NCI-H774 (cell line): ENCODE data around the gene ZNF407.
A peak's percentile ranks its signal among the peaks of the same experiment; 100 is the strongest.

Source experiments
- DNase-seq: peaks from one replicate; lab custom pipeline; 2025; lab: John Stamatoyannopoulos, UW

Gene ZNF407

GRCh38 chr18:74880706-74881278 is 283.1 kb downstream of the ZNF407 start:
- no peak for DNase-seq

DNA sequence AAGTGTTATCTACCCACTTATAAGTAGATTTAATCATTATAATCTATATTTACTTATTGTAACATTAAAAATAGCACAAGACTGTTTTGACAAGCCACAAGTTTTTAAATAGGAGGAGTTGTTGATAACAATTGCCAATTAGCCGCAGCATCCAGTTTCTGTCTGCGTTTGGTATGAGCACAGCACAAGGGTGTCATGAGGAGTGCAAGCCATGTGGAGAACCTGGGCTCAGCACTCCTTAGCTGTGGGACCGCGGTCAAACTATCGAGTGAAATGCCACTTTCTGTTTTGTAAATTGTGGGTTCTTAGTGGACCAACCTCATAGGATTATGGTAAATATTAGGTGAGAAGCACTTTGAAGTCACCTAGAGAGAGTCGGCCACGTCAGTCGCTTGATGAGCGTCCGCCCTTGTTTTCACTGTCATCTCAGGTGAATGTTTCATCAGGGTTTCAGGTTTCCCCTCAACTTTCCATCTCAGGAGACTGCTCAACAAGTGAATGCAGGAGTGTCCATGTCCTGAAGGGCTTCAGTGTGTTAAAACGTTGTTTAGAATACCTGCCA is 294.5 kb downstream of the ZNF407 start:
- no peak for DNase-seq

DNA sequence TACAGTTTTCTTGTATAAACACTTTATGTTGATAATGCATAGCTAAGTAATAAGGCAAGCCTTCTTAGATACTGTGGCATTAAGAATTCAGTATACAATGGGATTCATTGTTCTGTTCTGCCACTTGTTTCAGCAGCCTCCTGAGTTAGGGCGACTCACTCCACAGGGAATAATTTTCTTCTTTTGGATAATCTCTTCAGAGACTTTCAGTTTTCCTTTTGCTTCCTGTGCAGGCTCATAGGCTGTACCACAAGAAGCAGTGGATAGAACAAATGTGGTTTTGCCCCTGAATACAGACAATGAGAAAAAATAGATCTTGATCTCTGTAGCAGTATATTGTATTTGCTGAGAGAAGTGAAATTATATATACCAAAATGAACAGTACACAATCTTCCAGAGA is 298.0 kb downstream of the ZNF407 start:
- no peak for DNase-seq

DNA sequence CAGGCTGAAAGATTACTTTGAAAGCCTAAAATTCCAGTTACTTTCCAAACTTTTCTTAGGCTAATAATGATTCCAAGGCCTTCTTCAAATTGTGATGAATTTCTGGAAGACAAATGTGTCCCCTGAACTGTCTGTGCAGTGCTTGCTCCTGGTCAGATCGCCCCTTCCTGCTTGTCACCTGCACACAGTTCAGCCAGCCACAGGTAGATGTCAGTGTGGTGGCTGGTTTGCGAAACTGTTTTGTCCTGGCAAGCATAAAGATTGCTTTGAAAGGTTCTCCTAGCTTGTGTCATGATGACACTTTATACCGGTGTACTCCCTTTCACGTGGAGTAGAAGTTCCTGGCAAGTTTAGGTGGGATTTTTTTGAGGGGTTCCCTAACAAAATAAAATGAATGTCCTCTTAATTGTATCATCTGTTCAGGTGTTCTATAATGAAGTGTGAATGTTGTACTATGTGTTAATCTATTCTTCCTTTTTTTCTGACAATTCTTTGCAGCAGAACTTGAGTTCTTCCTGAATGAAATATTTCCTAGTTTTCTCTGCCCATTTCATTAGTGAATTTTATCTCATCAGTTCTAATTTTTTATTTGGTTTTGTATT is 298.8 kb downstream of the ZNF407 start:
- peak; percentile 63 for DNase-seq

DNA sequence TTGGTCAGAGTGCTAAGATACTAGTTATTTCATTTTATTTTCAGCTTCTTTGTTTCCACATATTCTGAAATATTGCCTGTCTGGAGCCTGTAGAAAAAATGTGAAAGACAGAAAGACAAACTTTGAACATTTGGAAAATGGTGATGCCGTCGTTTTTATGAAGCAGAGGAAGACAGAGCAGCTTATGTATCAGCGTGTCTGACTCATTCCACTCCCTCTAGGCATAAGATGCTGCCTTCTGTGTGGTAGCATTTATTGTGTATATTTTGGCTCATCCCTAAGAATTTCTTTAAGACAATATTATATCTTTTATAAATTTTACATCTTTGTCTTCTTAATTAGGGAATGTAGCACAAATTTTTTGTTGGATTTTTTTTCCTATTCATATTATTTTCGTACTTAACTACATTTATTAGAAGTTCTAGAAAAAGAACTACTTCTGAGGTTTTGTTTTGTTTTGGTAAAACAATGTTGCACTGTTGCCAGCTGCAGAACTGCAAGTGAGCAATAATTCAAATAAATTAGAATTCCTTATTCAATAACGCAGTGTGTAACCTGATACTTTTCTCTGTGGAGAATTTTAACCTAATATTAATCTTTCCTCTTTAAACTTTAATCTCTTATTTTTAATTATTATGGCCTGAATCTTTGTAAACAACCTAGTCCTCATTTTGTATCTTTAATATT is 300.4 kb downstream of the ZNF407 start:
- DNase-seq, result no peak

- peak; percentile 18 for DNase-seq
These were observed 301.3 kb downstream of the ZNF407 start for GRCh38 chr18:74898965-74899364.

GRCh38 chr18:74899554-74899953 is 301.9 kb downstream of the ZNF407 start:
- DNase-seq, result no peak

- DNase-seq, result no peak
These were observed 303.9 kb downstream of the ZNF407 start for GRCh38 chr18:74901362-74902146.

GRCh38 chr18:74902147-74902455 is 304.4 kb downstream of the ZNF407 start:
- no peak for DNase-seq

DNA sequence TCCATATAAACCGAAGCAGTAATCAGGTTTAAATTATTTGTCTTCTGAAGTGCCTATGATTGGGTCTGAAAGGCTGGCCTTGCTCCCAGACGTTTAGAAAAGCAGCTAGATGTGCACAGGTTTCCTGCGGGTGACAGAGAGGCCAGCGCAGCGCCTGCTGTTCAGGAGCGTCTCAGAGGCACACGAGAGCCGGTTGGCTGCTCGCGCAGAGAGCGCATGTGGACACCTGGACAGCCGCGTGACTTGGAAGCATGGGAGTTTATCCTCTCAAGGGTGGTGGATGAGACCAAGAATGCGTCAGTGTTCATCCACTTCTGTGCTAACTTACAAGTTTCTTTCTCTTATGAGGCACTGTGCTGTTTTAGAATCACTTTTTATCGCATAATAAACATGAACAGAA is 307.6 kb downstream of the ZNF407 start:
- peak; percentile 9 for DNase-seq

- no peak for DNase-seq
These were observed 308.5 kb downstream of the ZNF407 start for GRCh38 chr18:74906184-74906583.

- no peak for DNase-seq
These were observed 316.5 kb downstream of the ZNF407 start for GRCh38 chr18:74914052-74914591.

GRCh38 chr18:74914648-74915047 is 317.0 kb downstream of the ZNF407 start:
- no peak for DNase-seq

DNA sequence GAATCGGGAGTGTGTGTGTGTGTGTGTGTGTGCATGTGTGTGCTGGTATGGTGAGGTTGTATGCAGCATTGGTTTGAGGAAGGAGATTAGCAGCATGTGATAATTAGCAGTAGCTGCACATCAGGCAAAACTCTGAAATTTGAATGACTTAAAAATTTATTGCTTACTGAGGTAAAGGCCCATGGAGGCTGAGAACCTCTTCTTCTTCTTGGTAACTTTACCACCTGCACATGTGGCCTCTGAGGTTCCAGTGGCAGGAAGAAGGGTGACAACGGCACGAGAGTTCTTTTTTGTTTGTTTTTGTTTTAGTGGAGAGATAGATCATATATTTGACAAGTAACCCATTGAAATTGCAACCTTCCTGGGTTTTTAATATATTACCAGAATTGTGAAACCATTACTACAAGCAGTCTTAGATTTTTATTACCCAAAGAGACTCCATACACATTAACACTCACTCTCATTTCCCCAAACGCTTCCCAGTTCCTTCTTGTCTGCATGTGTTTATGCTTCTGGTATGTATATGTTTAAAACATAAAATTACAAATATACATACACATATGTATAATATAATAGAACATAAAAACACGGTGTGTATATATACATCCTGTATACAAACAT is 319.2 kb downstream of the ZNF407 start:
- DNase-seq, result no peak

DNA sequence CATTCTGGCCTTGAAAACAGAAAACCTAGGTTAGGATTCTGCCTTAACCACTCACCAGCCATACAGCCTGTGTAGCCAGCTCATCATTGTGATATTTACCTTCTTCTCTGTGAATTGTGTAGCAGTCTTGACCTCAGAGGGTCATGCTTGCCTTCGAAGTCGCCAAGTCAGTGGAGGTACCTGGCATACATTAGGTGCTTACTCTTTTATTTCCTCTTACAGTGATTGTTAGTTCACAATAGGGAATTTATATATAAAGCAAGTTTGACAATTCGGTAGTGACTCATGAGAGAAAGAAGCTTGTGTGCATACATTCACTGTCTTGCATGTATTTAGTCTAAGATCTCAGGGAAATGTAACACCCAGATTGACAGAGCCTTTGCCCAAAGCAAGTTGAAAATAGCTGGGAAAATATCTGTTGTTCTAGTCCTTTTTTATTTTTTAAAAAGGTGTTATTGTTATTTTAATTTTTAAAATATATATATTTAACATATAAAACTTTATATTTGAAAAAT is 320.7 kb downstream of the ZNF407 start:
- no peak for DNase-seq

DNA sequence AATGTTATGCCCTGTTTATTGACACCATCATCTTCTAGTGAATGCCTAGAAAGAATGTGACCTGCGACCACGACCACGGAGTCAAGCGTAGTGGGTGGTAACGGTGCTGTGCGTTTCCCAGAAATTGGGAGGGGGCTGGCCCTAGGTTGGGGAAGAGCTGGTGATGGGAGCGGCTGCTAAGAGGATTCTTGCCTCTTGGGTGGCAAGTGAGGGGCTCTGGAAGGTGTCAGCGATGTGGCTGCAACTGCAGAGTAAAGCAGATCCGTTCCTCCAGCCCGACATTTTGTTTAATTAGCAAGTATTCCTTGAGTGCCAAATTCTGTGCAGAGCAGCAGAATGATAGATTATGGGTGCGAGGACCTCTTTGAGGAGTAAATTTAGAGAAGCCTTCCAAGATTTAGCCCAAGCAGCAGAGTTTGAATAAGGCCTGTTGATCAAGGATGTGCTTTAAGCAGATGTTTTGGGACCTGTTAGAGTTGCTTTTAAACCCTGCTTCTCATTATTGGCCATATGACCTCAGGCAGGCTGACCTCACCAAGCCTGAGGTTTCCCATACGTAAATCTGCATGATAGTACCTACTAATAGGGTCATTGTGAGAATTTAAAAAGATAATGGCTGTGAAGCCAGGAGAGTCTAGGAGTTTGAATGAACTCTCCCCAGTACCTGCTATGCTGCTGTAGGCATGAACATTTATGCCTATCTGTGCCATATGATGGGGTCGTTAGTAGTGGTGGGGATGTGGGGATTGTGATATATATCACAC is 323.6 kb downstream of the ZNF407 start:
- DNase-seq, result no peak

DNA sequence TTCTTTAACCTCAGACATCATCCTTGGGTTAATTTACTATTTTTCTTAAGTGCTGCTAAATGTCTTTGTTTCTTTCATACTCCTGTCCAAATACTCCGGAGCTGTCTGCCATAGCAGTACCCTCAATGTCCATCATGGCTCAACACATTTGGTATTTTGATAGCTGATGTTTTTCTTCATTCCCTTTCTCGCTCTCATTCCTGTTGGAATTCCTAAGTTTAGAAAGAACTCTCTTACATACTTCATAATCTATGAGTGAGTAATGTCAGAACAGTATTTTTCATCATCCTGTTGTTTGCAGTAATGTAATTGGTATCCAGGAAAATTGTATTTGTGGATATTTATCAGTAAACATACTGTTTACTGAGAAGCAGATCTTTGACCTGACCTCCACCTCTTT is 328.4 kb downstream of the ZNF407 start:
- no peak for DNase-seq

DNA sequence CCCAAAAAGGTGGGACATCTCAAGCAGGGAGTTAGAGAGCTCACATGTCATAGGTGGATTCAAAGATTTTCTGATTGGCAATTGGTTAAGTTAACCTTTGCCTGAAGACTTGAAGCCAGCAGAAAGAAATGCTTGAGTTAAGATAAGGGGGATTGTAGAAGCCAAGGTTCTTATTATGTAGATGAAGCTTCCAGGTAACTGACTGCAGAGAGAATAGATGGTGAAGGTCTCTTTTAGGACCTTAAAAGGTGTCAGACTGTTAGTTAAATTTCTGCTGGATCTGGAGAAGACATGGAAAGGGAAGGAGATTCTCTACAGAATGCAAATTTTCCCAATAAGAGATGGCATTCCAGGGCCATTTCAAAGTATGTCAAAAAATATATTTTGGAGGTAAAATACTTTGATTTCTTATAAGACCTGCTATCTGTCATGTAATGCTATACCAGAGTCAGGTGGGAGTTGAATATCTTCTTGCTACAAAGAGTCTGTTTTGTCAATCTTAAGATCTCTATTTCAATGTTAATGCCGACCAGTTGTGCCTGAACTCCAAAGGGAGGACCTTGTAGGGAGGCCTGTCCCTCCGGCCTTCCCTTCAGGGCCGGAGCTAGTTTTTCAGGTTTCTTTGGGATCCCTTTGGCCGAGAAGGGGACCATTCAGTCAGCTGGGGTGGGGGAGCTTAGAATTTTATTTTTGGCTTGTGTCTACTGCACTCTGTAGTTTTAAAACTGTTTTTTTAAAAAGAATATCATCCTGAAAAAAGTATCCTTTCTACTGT is 330.7 kb downstream of the ZNF407 start:
- DNase-seq, result no peak

DNA sequence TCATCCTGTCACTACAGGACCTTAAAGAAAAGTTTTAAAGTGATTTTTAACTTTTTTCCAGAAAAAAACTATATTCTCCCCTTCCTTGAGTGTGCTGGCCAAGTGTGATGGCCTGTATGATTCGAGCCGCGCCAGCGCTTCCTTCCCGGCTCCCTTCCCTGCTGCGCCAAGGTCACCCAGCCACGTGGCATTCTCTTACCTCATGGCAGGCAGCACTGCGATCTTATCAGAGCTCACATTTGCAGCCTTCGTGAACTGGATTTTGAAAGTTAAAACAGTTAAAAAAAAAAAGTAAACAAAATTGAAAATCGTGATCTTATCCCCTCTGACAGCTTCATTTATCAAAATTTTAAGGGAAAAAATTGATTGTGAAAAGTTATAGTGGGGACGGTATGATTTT is 331.4 kb downstream of the ZNF407 start:
- no peak for DNase-seq

DNA sequence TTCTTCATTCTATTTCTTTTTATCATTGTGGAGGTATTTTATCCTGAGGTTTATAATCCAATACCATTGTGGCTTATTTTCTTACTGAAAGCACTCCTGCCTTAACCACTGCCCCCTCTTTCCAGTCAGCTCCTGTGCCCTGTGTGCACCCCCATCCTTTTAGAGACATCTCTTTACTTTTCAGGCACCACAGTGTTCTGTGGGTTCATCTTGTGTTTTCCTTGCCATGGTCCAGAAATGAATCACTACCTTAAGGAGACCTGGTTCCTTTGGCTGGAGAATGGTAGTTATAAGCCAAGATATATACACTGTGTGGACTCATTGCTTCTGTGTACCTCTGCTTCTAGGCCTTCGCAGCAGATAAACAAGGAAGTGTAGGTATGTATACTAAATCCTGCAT is 332.9 kb downstream of the ZNF407 start:
- DNase-seq, result no peak
